GM18519 (cell line): ENCODE results near the gene PDE8A.
"Not testable (repeated sequence)": the region's sequence is repeated elsewhere in the genome, so short reads cannot be mapped to it uniquely, and the experiment has no call there.

Experiments used
- ATAC-seq: cut with Tn5 transposase; IDR thresholded peaks from one replicate; pipeline ENCODE4 v1.9.1; 2021; ENCODE audit warnings: mild to moderate bottlenecking, moderate library complexity; ENCODE audit not compliant: unreplicated experiment, low FRiP score

The PDE8A gene

DNA sequence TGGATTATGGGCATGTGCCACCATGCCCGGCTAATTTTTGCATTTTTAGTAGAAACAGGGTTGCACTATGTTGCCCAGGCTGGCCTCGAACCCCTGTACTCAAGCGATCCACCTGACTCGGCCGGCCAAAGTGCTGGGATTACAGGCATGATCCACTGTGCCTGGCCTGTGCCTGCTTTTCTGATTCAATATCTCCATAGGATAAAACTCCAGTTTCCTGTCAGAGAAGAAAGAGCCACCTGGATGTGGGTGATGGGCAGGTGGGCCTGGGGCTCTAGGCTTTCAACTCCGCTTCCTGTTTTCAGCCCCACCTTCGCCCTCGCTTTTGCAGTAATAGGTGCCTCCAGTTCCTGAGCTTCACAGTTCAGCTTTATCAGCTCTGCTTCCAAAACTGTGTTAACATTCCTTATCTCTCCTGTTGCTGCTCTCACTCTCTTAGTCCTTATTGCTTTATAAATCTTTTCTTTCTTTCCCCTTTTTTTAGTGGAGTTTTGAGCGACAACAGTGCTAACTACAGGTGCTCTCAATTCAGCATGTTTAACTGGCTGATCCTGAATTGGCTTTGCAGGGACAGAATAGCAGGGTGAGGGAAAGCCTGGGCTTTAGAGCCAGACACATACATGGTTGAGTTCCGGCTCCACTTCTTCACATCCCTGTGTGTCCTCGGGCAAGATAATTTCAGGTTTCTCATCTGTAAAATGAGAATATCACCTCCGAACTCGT lies 21.1 kb upstream of the PDE8A start:
- ATAC-seq, result no peak

- ATAC-seq, result no peak
Observed at GRCh38 chr15:84961114-84961452, 20.6 kb upstream of the PDE8A start.

DNA sequence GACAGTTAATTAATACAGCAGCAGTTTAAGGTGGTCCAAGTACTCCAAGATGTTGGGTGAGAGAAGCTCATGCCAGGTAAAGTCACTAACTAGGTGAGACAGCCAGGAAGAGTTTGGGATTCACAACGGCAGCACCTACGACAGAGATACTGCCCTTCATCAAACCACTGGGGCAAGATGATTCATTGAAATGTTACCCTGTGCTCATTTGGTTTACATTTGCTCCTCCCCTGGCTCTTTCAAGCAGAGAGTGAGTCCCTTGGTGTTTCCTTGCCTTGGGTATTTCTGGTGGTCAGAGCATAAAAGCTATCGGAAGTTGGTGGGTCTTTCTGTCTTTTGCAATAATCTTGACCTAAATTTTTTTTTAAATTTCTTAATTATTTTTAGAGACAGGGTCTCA lies 19.9 kb upstream of the PDE8A start:
- ATAC-seq, result no peak

DNA sequence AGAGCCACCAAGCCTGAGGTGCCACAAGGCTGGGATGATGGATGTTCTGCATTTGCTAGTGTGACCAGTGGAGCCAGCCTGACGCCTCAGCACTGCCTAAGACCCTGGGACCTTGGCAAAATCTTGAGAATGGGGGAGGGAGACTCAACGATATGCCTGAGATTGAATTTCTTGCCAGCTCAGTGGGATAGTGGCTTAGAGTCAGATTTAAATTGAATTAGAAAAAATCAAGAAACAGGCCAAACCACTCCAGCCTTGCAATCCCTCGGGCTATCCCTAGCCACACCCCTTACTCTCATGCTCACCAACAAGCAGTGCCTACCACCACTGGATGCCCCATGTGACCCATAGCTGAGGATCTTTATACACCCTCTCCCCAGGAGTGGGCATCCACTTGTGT lies 18.7 kb upstream of the PDE8A start:
- ATAC-seq, result no peak

DNA sequence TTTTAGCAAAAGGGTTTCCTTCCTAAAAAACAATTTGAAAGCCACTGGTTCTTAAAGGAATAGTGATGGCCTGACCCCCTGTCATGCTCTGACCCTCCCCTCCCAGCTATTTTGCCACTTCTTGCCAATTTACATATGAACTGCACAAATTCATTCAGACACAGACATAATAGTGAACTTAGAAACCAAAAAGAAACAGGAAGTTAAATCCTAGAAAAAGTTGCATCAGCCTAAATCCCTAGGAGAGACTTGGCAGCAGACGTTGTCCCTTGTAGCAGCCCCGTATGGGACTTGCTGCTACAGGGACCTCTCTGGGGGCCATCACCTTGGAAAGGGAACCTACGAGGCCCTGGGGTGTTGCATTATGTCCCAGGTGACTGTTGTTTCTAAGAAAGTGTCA lies 14.3 kb upstream of the PDE8A start:
- ATAC-seq, result no peak

DNA sequence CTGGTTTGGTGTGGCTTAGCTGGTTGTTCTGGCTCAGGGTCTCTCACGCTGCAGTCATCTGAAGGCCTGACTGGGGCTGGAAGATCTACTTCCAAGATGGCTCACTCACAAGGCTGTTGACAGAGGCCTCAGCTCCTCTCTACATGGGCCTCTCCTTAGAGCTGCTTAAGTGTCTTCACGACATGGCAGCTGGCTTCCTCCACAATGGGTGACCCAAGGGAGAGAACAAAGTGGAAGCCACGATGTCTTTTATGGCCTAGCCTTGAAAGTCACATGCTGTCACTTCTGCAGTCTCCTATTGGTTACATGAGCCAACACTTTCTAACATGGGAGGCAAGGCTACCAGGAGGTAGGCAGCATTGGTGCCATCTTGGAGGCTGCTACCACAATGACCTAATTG lies 13.4 kb upstream of the PDE8A start:
- ATAC-seq, result no peak

GRCh38 chr15:84969257-84969656 lies 12.4 kb upstream of the PDE8A start:
- no peak for ATAC-seq

DNA sequence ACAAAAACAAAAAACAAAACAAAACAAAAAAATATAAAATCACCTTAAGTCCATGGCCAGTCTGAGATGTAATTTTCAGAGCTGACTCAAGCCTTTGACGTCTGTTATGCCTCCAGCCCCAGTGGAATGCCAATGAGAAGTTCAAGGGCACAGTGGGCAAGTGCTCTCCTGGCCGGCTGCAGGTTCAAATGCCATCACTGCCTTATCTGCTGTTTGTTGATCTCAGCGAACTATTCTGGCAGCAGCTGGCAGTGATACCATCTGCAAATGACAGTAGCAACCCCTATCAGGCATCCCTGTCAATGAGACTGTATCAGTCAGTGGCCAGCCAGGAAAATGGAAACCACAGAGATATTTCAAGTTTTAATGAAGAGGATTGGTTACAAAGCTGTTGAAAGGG lies 10.8 kb upstream of the PDE8A start:
- no peak for ATAC-seq

- no peak for ATAC-seq
Observed at GRCh38 chr15:84973492-84974460, 7.9 kb upstream of the PDE8A start.

GRCh38 chr15:84975871-84976351 lies 5.7 kb upstream of the PDE8A start:
- ATAC-seq, result no peak

GRCh38 chr15:84976746-84977345 lies 4.8 kb upstream of the PDE8A start:
- ATAC-seq, result no peak

GRCh38 chr15:84979651-84980050 lies 2.0 kb upstream of the PDE8A start:
- no peak for ATAC-seq

- ATAC-seq, result peak; percentile 42
Observed at GRCh38 chr15:84980196-84981053, 1.2 kb upstream of the PDE8A start.

- peak; percentile 54 for ATAC-seq
Observed at GRCh38 chr15:84981054-84981710, 474 bp upstream of the PDE8A start.

GRCh38 chr15:84982301-84982920 lies 755 bp downstream of the PDE8A start:
- ATAC-seq, result no peak

- no peak for ATAC-seq
Observed at GRCh38 chr15:84983294-84983693, 1.6 kb downstream of the PDE8A start.

DNA sequence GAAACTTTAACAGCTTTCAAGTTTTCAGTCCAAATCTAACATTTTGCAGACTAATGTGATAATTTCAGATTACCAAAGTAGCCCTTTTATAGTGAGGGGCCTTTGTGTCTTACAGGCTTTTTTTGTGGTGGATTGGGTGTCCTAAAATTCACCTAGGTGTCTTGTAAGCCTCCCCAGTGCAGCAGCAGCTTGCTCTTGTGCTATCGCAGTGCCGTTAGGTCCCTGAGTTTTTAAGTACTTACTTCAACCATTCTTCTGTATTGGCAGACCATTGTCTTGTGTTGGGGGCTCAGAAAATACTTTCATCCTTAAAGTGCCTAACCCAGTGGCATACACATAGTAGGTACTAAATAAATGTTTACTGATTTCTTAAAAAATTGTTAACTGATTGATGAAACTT lies 2.1 kb downstream of the PDE8A start:
- no peak for ATAC-seq

DNA sequence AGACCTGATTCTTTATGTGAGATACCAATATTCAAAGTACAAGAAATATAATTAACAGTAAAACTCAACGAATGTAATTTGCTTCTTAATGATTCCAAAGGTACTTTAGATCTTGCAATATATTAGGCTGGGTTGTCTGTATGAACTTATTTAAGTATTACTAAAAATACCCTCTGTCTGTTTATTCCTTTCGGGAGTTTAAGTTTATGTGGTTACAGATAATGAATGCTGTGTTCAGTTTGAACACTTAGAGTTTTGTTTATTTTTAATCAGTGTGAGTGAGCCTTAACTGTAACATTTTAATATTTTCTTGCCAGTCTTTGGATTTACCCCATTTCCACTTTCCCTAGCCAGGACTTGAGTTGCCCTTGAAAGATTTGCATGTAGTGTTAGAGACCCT lies 3.5 kb downstream of the PDE8A start:
- ATAC-seq, result no peak

GRCh38 chr15:84987351-84987750 lies 5.7 kb downstream of the PDE8A start:
- not testable (repeated sequence) for ATAC-seq
